NOMO-1 (cell line): ENCODE data around the gene MYO18B.

ENCODE experiments used
- DNase-seq, 2 experiments: peaks; one replicate each; lab custom pipeline; 2025; ENCODE audit not compliant: unreplicated experiment in 2 of 2; lab: John Stamatoyannopoulos, UW

MYO18B gene

GRCh38 chr22:25843660-25844405 is 101.8 kb downstream of the MYO18B start:
- DNase-seq: no peak

- DNase-seq: no peak
Observed at GRCh38 chr22:25844601-25845000, 102.6 kb downstream of the MYO18B start.

- no peak for DNase-seq
Observed at GRCh38 chr22:25845985-25846745, 104.2 kb downstream of the MYO18B start.

GRCh38 chr22:25847451-25847850 is 105.5 kb downstream of the MYO18B start:
- DNase-seq: no peak

- no peak for DNase-seq
Observed at GRCh38 chr22:25848954-25849353, 107.0 kb downstream of the MYO18B start.

GRCh38 chr22:25849522-25849921 is 107.5 kb downstream of the MYO18B start:
- no peak for DNase-seq

- DNase-seq: no peak
Observed at GRCh38 chr22:25852223-25852622, 110.2 kb downstream of the MYO18B start.

- DNase-seq: no peak
Observed at GRCh38 chr22:25853078-25853477, 111.1 kb downstream of the MYO18B start.

- no peak for DNase-seq
Observed at GRCh38 chr22:25853501-25854284, 111.7 kb downstream of the MYO18B start.

GRCh38 chr22:25869771-25870170 is 127.8 kb downstream of the MYO18B start:
- no peak for DNase-seq

GRCh38 chr22:25874327-25874726 is 132.3 kb downstream of the MYO18B start:
- DNase-seq: no peak

GRCh38 chr22:25875461-25875860 is 133.5 kb downstream of the MYO18B start:
- no peak for DNase-seq

GRCh38 chr22:25876871-25877270 is 134.9 kb downstream of the MYO18B start:
- no peak for DNase-seq

- no peak for DNase-seq
Observed at GRCh38 chr22:25878933-25879332, 136.9 kb downstream of the MYO18B start.

GRCh38 chr22:25880524-25880923 is 138.5 kb downstream of the MYO18B start:
- DNase-seq: no peak

GRCh38 chr22:25881210-25881755 is 139.3 kb downstream of the MYO18B start:
- DNase-seq: no peak

GRCh38 chr22:25882360-25882759 is 140.4 kb downstream of the MYO18B start:
- DNase-seq: no peak

- no peak for DNase-seq
Observed at GRCh38 chr22:25883482-25884033, 141.6 kb downstream of the MYO18B start.

GRCh38 chr22:25884121-25884520 is 142.1 kb downstream of the MYO18B start:
- DNase-seq: no peak

GRCh38 chr22:25888399-25889054 is 146.5 kb downstream of the MYO18B start:
- DNase-seq: no peak
